Activated CD8-positive, alpha-beta memory T cell treated with anti-CD3 and anti-CD28 coated beads for 48 hours (primary cell): ENCODE measurements around the gene LPIN1.
"Not testable (repeated sequence)": the region's sequence is repeated elsewhere in the genome, so short reads cannot be mapped to it uniquely, and the experiment has no call there.

ENCODE experiments used
- DNase-seq, 3 experiments: peaks; one replicate each; pipeline ENCODE4 v3.0.0-alpha.2; 2020; ENCODE audit warnings: low read depth in 2 of 3, low spot score in 2 of 3

The LPIN1 gene

DNA sequence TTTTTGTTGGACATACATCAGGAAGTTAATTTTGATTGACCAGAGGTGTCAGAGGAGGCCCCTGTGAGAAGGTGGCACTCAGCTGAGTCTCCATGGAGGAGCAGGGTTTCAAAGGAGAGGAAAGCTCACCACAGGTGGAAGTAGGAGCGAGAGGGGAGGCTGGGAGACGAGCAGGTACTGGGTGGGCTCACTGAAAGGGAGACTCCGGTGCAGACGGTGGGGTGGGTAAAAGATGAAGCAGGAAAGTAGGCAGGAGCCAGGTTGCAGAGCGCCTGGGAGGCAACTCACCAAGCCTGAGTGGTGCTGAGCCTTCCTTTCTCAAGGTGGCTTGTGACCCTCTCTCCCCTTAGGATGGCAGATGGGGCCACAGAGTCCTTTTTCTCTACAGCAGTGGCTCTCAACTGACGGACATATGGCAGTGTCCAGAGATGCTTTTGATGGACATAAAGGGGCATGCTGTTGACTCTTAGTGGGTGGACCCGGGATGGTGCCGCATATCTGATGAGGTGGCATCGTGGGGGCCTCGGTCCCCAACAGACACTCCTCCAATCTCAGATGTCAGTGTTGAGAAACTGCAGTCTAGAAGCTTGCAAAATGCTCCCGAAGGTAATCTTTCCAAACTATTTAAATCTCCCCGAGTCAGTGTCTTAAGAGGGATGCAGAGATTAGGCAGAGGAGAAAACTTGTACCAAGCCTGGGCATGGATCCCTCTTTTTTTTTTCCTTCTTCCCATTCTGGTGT, 64.0 kb downstream of the LPIN1 start:
- no peak for DNase-seq

DNA sequence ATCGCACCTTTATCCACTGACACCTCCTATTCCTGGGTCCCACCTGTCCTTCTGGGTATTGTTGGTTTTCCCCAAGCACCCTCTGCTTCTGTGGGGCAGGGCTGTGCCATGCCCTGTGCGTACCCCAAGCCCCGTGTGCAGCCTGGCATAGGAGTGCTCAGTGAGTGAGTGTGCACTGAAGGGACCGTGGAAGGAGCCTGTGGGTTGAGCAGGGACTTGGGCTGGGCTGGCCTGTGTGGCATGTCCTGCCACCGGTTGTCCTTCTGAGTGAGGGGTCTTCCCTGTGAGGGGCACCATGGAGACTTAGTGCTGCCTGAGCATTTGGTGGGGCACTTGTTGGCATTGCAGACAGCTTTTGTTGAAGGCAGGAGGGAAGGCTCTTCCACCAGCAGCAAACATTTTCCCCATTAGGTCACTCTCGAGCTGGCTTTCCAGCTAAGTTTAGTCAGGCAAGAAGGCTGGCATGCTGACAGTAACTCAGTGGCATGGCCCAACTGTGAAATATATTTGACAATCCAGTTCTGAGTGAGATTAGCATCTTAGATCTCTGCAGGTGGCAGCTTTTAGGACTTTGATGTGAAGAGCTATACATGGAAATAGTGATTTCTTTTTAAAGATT, 64.7 kb downstream of the LPIN1 start:
- no peak for DNase-seq

DNA sequence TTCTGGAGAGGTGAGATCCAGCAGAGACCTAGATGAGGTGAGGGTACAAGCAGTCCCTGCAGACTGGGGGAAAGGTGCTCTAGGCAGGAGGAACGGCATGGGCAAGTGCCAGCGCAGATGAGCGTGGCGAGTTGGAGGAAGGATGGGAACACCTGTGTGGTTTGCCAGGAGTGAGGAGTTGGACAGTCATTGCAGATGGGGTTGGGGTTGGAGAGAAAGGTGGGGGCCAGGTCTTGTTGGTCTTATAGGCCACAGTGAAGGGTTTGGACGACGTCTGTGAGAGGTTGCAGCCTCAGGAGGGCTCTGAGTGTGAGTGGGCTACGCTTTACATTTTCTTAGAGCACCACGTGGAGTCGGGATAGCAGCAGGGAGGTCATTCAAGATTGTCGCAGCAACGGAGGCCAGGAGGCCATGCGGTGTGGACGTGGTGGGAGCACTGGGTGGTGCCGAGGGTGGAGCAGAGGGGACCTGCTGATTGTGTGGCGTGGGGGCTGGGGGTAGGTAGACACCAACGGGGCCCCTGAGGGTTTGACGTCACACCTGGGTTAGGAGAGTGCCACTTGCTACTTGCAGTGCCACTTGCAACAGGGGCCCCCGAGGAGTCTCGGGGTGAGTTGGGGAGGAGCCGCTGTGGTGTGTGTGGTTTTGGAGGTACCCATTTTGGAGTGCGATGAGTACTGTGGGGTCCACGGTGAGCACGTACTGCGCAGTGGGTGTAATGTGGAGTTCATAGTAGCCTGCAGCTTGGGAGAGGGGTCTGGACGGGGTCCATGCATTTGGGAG, 66.2 kb downstream of the LPIN1 start:
- DNase-seq = no peak

DNA sequence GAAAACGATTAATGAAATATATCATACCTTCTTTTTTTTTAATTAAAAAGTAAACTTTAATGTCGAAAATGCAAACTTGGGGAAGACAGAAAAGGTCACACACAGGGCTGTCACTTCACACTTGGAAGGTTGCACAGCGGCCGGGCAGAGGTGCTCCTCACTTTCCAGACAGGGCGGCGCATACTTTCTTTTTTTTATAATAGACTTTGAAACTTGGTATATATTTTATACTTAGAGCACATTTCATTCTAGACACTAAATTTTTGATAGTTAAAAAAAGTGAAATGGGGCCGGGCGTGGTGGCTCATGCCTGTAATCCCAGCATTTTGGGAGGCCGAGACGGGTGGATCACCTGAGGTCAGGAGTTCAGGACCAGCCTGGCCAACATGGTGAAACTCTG, 66.9 kb downstream of the LPIN1 start:
- DNase-seq = not testable (repeated sequence)

DNA sequence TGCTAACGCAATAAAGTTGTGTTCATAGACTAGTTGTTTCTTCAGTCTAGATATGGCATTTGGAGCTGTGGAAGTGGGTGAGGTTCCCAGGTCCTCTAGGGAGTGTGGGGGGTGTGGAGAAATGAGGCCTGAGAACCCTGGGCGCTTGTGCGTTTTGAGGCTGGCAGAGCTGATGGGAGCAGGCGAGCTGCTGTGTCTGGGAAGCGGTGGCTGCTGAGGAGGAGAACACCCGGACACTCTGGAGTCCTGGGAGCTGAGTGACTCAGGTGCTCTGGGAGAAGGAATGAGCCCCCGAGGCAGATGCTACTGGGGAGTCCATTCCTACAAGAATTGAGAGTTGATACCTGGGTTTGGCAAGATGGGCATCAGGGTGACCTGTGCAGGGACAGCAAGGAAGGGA, 67.5 kb downstream of the LPIN1 start:
- no peak for DNase-seq

DNA sequence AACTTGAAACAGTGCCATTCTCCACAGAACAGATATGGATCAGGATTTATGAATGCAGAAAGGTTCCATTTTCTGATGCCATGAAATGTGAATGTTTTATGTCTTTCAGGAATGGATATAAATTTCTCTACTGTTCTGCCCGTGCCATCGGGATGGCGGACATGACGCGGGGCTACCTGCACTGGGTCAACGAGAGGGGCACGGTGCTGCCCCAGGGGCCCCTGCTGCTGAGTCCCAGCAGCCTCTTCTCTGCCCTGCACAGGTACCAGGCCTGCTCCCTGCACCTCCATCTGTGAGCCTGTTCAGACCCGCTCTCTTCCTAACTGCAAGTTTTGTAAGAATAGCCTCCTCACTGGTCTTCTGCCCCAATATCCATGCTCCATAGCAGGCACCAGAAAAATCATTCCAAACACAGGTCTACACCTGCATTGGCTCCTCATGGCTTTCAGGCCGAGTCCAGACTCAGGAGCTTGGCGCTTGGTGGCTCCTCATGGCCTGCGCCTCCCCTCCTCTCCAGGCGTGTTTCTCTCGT, 68.6 kb downstream of the LPIN1 start:
- DNase-seq = no peak

DNA sequence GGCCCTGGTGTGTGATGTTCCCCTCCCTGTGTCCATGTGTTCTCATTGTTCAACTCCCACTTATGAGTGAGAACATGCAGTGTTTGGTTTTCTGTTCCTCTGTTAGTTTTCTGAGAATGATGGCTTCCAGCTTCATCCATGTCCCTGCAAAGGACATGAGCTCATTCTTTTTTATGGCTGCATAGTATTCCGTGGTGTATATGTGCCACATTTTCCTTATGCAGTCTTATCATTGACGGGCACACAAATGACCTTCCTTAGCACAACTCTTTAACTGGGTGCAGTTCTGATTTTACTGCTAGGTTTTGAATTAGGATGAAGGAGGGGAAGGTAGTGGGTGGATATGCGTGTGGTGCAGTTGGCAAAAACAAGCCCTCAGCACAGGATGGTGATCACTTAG, 70.5 kb downstream of the LPIN1 start:
- not testable (repeated sequence) for DNase-seq

DNA sequence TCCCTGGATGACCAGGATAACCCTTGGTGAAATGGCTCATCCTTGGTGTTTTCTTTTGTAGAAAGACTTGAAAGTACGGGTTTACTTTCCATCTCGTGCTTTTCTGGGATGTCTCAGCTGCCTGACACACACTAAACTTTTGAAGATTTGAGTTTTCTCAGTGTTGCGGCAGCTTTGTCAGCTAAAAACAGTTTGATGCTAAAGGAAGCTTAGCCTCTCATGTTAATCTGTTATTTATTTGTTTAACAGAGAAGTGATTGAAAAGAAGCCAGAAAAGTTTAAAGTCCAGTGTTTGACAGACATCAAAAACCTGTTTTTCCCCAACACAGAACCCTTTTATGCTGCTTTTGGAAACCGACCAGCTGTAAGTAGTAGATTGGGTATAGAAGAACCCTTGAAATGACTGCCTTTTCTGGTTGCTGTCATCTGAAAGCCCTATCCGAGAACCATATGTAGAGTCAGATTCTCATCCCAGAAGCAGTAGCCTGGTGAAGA, 72.8 kb downstream of the LPIN1 start:
- no peak for DNase-seq

DNA sequence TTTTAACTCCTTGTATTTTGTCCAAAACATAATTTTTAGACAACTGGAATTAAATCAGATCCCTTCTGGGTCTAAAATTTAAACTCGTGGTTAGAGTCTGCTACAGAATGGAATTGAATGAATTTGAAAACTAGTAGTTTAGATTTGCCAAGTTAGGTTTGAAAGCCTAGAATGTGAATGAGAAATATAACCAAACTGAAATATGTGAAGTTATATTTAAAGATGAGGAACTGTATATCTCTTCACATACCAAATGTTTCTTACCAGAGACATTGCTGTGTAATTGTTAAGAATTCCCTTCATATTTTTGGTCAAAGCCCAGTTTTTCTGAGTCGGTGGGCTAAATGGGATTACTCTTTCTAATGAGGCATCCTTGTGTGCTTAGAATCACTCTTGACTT, 74.2 kb downstream of the LPIN1 start:
- DNase-seq = no peak

DNA sequence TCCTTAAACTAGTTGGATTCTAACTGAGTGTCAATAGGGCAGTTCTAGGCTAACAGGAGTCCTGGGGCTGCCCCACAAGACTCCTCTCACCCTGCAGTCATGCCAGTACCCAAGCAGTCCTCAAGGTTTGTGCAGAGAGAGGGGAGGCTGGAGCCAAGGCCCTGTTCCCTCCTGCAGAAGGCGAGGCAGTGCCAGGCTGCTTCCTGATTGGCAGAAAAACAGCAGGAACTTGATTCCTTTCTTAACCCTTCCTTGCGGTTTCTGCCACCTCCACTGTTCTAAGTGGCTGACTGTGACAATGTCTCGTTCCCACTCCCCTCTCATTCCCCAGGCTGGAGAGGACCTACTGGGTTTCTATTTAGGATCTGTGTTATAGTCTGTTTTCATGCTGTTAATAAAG, 75.3 kb downstream of the LPIN1 start:
- DNase-seq = no peak

DNA sequence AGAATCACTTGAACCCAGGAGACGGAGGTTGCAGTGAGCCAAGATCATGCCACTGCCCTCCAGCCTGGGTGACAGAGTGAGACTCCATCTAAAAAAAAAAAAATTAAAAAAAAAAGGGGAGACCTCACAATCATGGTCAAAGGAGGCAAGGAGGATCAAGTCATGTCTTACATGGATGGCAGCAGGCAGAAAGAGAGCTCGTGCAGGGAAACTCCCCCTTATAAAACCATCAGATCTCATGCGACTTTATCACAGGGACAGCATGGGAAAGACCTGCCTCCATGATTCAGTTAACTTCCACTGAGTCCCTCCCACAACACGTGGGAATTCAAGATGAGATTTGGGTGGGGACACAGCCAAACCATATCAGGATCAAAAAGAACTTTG, 75.9 kb downstream of the LPIN1 start:
- DNase-seq = not testable (repeated sequence)

DNA sequence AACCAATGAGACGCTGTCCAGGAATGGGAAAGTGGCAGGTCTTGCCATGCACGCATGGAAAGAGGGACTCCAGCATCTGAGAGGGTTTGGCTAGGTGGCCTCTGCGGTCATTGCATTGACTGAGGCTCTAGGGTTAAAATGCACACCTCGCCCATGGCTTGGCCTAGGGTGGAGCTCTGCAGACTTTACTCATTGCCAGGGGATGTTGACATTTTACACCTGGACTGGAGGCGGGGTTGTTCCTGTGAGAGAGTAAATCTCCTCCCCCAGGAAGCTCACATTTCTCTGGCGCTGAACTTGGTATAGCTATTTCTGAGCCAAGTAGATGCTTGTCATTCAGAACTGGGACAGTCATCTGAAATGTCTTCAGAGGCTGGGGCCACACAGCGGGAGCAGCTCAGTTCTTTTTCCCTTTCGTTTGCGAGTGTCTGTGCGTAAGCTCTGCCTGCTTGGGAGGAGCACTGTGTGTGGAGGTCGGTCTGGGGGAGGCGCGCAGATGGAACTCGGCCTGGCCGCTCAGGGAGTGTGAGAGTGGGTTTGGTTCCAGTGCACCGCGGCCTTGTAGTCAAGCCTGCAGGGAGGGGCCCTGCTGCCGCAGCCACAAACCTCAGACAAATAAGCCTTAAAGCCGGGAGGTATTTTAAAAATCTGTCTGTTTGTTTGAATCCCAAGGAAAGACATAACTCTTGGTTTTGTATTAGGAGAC, 76.5 kb downstream of the LPIN1 start:
- DNase-seq = no peak

DNA sequence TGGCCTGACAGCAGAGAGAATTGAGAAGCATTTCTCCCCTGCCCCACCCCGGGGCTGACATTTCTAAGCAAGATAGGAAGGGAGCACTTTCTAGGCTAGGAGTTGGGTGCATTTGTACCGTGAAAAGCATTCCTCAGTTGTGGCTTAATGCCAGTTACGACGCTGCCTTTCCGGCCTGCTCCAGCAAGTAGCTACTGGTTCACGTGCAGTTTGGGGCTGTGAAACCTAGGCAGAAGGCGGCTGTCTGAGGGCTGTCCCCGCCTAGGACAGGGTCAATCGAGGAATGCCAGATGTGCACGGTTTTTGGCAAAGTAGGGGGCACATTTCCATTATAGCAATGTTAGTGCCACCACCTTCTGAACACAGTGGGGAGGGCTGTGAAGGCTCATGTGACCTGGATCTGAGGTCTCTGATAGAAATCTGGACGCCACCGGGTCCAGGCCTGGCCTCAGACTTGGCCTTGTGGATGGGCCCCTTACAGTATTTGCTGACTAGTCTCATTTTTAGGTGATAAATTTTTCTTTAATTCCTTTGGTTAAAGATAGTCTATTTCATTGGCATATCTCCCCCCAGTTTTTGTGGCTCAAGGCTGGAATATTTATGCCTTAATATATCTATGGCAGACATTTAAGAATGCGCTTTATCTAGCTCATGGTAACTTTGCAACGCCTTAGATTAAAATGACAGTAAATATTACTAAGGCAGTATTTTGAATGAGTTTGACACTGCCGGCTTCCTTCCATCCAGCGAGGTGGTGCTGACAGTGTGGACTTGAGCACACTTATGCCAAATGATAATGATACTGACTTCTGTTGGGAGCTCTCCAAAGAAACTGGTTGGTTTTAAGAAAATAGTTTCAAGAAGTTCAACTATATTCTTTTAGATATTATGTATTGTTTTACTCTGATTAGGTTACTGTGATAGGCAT, 78.7 kb downstream of the LPIN1 start:
- no peak for DNase-seq

DNA sequence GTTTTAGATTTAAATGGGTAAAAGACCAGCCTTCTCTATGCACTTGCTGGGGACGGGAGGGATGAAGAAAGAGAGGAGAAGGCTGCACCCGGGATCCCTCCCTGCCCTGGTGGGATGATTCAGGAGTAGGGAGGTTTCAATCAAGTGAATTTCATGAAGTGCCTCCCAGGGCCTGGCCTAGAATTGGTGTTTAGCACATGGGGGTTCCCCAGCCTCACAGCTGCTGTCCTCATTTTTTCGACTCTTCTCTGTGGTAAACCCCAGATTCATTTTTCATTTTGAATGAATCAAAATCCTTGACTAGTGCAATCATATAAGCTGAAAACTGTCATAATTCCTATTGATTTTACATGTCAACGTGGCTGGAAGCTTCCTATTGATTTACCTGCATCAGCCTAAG, 81.1 kb downstream of the LPIN1 start:
- no peak for DNase-seq

DNA sequence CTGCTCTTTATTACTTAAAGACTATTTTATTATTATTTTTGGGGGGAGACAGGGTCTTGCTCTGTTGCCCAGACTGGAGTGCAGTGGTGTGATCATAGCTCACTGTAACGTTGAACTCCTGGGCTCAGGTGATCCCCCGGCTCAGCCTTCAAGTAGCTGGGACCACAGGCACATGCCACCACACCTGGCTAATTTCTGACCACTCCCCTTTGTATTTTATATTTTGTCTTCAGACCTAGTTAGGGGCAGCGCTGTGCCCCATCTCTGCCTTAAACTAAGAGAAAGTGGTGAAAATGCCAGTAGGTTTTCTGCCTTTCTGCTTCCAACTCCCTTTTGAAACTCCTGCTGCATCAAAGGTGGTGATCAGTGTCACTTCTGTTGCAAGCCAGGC, 82.5 kb downstream of the LPIN1 start:
- no peak for DNase-seq

DNA sequence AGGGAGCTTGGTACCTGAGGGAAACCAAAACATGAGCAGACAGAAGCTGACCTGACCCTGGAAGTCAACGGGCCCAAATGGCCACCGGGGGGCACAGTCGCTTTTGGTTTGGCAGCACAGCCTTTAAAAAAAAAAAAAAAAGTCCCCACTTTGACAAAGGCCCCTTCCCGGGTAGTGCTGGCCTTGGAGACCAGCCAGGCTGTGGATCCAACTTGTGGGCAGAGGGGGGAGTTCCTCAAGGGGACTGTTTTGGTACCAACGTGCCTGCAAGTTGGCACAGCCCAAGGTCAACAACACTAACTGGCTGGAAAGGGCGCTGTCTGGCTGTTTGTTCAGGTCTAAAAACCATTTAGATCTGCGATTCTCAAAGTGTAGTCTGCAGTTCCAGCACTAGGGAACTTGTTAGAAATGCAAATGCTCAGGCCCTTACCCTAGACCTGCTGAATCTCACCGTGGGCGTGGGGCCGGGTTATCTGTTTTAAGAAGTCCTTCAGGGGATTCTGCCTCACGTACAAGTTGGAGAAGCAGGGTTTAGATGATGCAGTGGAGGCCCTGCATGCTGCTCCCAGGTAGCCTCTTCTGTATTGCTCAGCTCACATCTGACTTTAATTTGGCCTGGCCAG, 83.0 kb downstream of the LPIN1 start:
- DNase-seq = peak in 2 of 3 experiments; percentile 7 to 17

DNA sequence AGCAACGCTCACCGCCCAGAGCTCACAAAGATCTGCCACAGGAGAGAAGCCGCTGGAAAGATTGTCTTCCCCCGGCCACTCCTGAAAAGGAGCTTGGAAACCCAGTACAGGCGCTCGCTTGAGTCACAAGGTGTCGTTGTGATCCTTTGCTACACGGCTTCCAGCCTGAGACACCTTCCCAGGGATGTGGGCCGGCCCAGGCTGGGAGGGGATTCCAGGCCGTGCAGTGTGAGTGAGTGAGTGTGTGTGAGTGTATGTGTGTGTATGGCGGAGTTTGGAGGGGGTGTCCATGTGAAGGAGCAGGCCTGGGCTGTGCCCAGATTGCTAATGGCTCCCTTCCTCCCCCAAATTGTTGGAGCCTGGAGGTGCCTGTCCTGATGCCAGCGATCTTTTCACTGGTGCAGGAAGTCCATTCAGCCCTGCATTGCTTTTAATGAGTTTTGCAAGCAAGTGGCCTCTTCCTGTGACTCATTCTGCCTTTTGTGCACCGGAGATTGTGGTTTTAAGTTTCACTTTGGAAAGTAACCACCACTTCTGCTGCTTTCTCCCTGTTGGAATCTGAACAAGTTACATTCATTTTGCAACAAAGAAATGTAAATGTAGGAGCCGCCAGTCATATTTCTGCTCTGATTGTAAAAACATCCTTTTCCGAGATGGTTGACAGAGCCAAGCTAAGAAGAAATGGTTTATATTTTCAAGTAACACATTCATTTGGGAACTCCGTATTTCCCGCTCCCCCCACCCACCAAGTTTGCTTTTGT, 83.7 kb downstream of the LPIN1 start:
- DNase-seq = peak in 2 of 3 experiments; percentile 22 to 28

DNA sequence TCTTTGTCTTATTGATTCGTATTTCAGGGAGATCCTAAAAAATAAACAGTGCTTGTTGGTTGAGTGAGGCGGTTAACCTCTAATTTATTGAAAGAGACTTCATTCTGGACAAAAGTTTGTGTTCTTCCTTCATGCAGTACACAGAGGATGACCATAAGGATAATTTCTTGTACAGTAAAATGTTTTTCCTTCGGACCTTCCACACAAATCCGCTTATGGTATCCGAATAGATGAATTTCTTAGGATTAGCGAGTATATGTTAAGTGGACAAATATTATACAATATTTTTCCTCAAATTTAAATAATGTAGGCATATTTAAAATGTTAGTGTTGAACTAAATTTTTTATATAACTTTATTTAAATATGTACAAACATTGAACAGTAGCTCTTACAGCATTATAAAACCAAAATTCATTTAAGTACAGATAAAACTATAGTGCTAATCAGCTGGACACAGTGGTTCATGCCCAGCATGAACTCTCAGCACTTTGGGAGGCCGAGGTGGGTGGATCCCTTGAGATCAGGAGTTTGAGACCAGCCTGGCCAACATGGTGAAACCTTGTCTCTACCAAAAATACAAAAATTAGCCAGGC, 84.4 kb downstream of the LPIN1 start:
- DNase-seq = no peak

DNA sequence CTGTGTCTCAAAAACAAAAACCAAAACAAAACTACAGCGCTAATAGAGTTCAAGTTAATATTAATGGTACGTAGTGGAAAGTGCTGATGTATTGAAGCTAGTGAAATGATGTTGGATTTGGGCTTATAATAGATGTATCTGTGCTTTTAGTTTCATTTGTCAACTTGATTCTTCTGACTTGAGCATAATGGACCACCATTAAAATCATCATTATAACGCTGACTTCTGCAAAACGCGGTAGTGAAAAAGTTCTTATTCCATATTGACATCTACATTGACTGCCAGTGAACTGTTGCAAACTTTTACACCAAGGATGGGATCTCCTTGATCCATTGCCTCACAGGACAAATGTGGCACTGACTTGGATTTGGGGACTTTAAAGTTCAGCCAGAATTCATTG, 85.0 kb downstream of the LPIN1 start:
- no peak for DNase-seq
